Psoas muscle (tissue), 8 donors: ENCODE measurements around the gene ATG4D. TPM values are rescaled to one million over a fixed set of nuclear protein-coding genes. Genes with fewer than 3 reads are reported as not detected.

ENCODE experiments used
- ATAC-seq, 4 donors: fragments of 200-7000 bp; cut with Tn5 transposase; one replicate each; pipeline ENCODE4 v1.9.1; 2020; ENCODE audit warnings: moderate library complexity in 3 of 4, mild to moderate bottlenecking in 2 of 4
- DNase-seq, 2 donors: peaks; one replicate each; pipeline ENCODE4 v3.0.0-alpha.2; 2020
- H3K27ac ChIP-seq: fragments of 200-600 bp; one replicate; pipeline ENCODE4 v1.8.0; 2022
- H3K27me3 ChIP-seq, 3 donors: fragments of 200-600 bp in 1 of 3; one replicate each; pipeline versions ENCODE4 v1.6.1 to v1.8.0; 2013 to 2022; ENCODE audit warnings: low read length in 2 of 3, mild to moderate bottlenecking in 2 of 3, moderate library complexity in 1 of 3; ENCODE audit not compliant: insufficient read depth in 3 of 3
- H3K36me3 ChIP-seq, 2 donors: fragments of 200-600 bp in 1 of 2; one replicate each; pipeline versions ENCODE4 v1.6.1 to v1.8.0; 2013 to 2022; ENCODE audit warnings: low read depth in 1 of 2, mild to moderate bottlenecking in 1 of 2, moderate library complexity in 1 of 2; ENCODE audit not compliant: insufficient read depth in 1 of 2
- H3K4me1 ChIP-seq: fragments of 200-600 bp; one replicate; pipeline ENCODE4 v1.8.0; 2022
- H3K4me3 ChIP-seq: fragments of 200-600 bp; one replicate; pipeline ENCODE4 v1.8.0; 2022; ENCODE audit warnings: mild to moderate bottlenecking
- H3K9me3 ChIP-seq: fragments of 200-600 bp; one replicate; pipeline ENCODE4 v1.8.0; 2022
- WGBS, 3 donors: extraction: QIAGEN DNeasy Blood & Tissue Kit; methylation state at CpG; one replicate each; pipeline versions ENCODE4 v1.1.6 to v1.1.7; 2013; 5-methylcytosine and 5-hydroxymethylcytosine counted together
- intact Hi-C, 2 donors: fragments of 100-400 bp; cut with DNase I; formaldehyde crosslinking; loops; one replicate each; pipeline versions ENCODE4 v1.11.0 to v1.14.2; 2022
- polyA plus RNA-seq, 3 donors: library from polyadenylated mRNA; stranded (reverse); fragments of 200-250 nt; gene quantifications; one replicate each; pipeline ENCODE4 v1.2.3, GENCODE V29; 2013
- total RNA-seq, 4 donors: library from RNA; stranded (reverse); fragmentation: NEBNext Ultra II Directional in 2 of 4; extraction: Animal tissue kit (Norgen Biotek cat#: 25700) in 2 of 4; gene quantifications; one replicate each; pipeline versions ENCODE4 v1.2.1 to v1.2.4, GENCODE V29; 2021 to 2023
- TF ChIP-seq, protein P1 (sequence below): fragments of 200-600 bp; IDR thresholded peaks from one replicate; pipeline ENCODE4 v1.8.0; 2022; ENCODE audit warnings: antibody characterized with exemption
- donor health status: healthy with polysubstance abuse.
- donor health status: DM: no; HTN: no; CAD: no; lungs with moderate emphysema.
- donor health status: Bipolar disorder and iron deficiency.
- donor health status: healthy.
- donor health status: DM: yes; HTN: yes; CAD: no.
- donor health status: DM: no; HTN: no; CAD: no.
- donor health status: DM: no; HTN: no; CAD: no.
- donor health status: DM: yes; HTN: yes; CAD: no.

The ATG4D gene
- total and polyA plus RNA-seq, 7 donors: 42.5 to 95.7 (median 65.8) TPM

- peak overlapping the region; percentile 85 for H3K27ac ChIP-seq
- TF ChIP-seq, protein P1, sequence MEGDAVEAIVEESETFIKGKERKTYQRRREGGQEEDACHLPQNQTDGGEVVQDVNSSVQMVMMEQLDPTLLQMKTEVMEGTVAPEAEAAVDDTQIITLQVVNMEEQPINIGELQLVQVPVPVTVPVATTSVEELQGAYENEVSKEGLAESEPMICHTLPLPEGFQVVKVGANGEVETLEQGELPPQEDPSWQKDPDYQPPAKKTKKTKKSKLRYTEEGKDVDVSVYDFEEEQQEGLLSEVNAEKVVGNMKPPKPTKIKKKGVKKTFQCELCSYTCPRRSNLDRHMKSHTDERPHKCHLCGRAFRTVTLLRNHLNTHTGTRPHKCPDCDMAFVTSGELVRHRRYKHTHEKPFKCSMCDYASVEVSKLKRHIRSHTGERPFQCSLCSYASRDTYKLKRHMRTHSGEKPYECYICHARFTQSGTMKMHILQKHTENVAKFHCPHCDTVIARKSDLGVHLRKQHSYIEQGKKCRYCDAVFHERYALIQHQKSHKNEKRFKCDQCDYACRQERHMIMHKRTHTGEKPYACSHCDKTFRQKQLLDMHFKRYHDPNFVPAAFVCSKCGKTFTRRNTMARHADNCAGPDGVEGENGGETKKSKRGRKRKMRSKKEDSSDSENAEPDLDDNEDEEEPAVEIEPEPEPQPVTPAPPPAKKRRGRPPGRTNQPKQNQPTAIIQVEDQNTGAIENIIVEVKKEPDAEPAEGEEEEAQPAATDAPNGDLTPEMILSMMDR: no peak
- intact Hi-C loops: loop anchor here in 1 of 2 donors (5.0 kb wide), 1 partner anchor 36 kb away; no protein-coding TSS in a partner anchor
These were observed 665 bp upstream of the ATG4D start for GRCh38 chr19:10543059-10543419.

DNA sequence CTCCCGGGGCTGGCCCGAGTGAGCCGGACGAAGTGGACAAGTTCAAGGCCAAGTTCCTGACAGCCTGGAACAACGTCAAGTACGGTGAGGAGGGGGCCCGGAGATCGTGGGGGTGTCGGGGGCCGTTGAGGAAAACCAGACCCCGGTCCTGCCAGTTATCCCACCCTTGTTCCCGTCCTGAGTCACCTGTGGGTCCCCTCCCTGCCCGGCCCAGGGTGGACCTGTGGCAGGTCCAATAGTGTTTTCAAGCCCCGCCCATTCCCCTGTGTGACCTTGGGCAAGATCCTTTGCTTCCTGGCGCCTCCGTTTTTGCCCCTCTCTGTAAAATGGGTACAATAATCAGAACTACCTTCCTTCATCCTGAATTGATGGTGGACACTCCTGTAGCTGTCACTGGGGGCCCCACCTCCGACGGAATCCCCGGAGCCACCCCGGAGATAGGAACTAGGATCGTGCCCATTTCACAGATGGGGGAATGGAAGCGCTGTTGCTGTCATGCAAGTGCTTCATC, 593 bp downstream of the ATG4D start:
- TF ChIP-seq, protein P1: no peak
- no peaks in the 10 kb centered on the region for H3K9me3 ChIP-seq
- intact Hi-C loops: loop anchor here in 1 of 2 donors (5.0 kb wide), 1 partner anchor 37 kb away; no protein-coding TSS in a partner anchor
- H3K27ac ChIP-seq: peak overlapping the region; percentile 85
- peaks cover 0 to 42% of the 10 kb centered on the region in 2 donors for H3K36me3 ChIP-seq
- WGBS, 3 donors: 19 to 23% (median 21%) methylated on average over 19 to 22 of the region's 22 CpGs
- peaks cover 11% of the 10 kb centered on the region for H3K4me1 ChIP-seq
- H3K27me3 ChIP-seq: no peaks in the 10 kb centered on the region
- peak overlapping the region; percentile 81 for H3K4me3 ChIP-seq
- DNase-seq: no peak
- ATAC-seq: peak; percentile 29 to 52 (median 40)

More at GRCh38 chr19:10543059-10543419, 665 bp upstream of the ATG4D start:
- DNase-seq (no peak), ATAC-seq (no peak)
- Histone ChIP-seq H3K27me3 (no peaks in the 10 kb centered on the region), H3K4me1 (peaks cover 11% of the 10 kb centered on the region), H3K36me3 (peaks cover 0 to 29% of the 10 kb centered on the region in 2 donors), H3K4me3 (peak overlapping the region; percentile 81), H3K9me3 (no peaks in the 10 kb centered on the region)
- 59 to 60% (median 60%) methylated on average over 8 of the region's 8 CpGs for WGBS, 3 donors

DNA sequence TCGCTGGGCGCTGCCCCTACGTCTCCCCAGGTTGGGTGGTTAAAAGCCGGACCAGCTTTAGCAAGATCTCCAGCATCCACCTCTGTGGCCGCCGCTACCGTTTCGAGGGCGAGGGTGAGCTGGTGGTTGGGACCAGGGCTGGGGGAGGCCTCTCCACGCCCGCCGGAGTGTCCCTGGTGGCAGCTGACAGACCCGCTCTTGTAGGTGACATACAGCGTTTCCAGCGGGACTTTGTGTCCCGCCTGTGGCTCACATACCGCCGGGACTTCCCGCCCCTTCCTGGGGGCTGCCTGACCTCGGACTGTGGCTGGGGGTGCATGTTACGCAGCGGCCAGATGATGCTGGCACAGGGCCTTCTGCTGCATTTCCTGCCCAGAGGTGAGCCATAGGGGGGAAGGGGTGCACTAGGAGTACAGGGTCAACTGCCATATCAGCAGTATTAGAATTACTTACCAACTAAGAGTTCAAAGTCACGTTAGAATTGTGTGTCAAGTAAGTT, 1.1 kb downstream of the ATG4D start:
- TF ChIP-seq, protein P1: no peak
- H3K4me1 ChIP-seq: peaks cover 11% of the 10 kb centered on the region
- intact Hi-C loops: loop anchor here in 1 of 2 donors (5.0 kb wide), 1 partner anchor 38 kb away; no protein-coding TSS in a partner anchor
- H3K9me3 ChIP-seq: no peaks in the 10 kb centered on the region
- H3K27me3 ChIP-seq: no peaks in the 10 kb centered on the region
- H3K27ac ChIP-seq: peak overlapping the region; percentile 85
- peaks cover 0 to 47% of the 10 kb centered on the region in 2 donors for H3K36me3 ChIP-seq
- H3K4me3 ChIP-seq: peak overlapping the region; percentile 81
- DNase-seq (no peak), ATAC-seq (peak in 1 of 4 donors; percentile 6)
- 46 to 59% (median 48%) methylated on average over 23 of the region's 23 CpGs for WGBS, 3 donors

DNA sequence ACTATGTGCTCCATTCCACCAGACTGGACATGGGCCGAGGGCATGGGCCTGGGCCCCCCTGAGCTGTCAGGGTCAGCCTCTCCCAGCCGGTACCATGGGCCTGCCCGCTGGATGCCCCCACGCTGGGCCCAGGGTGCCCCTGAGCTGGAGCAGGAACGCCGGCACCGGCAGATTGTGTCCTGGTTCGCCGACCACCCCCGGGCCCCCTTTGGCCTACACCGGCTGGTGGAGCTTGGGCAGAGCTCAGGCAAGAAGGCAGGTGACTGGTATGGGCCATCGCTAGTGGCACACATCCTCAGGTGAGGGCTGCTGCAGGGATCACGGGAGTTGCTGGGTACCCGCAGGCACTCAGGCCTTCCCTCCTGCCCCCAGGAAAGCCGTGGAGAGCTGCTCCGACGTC, 3.1 kb downstream of the ATG4D start:
- H3K4me1 ChIP-seq: peaks cover 11% of the 10 kb centered on the region
- H3K4me3 ChIP-seq: no peak overlapping the region
- H3K9me3 ChIP-seq: no peaks in the 10 kb centered on the region
- H3K27me3 ChIP-seq: no peaks in the 10 kb centered on the region
- intact Hi-C loops: no loop called here
- ATAC-seq (no peak), DNase-seq (no peak)
- TF ChIP-seq, protein P1: no peak
- no peak overlapping the region for H3K27ac ChIP-seq
- peaks cover 0 to 67% of the 10 kb centered on the region in 2 donors for H3K36me3 ChIP-seq
- WGBS, 3 donors: 88 to 90% (median 89%) methylated on average over 17 of the region's 17 CpGs
